Measurements from ENCODE around the gene TP53RK. TPM values are rescaled to one million over a fixed set of nuclear protein-coding genes. Genes with fewer than 3 reads are reported as not detected.

TP53RK gene
- total and polyA plus RNA-seq, 4 donors, result 4.7 to 12.8 (median 6.8) TPM

DNA sequence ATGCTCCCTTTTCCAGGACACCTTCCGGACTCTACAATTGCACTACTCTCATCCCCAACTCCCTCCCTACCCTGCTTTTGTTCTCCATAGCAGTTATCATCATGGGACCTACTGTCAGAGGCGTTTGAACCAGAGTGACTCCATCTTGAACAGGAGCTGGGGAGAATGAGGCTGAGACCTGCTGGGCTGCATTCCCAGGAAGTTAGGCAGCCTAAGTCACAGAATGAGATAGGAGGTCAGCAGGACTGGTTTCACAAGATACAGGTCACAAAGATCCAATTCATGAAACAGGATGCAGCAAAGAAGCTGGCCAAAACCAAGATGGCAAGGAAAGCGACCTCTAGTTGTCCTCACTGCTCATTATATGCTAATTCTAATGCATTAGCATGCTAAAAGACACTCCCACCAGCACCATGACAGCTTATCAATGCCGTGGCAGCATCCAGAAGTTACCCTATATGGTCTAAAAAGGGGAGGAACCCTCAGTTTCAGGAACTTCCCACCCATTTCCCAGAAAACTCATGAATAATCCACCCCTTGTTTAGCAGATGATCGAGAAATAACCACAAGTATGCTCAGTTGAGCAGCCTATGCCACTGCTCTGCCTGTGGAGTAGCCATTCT lies 53.6 kb downstream of the TP53RK start:
- 85% methylated on average over 5 of the region's 5 CpGs for whole genome bisulfite sequencing
- H3K27me3 ChIP-seq (ENCODE audit: control insufficient read depth in 4 of 4, insufficient read depth in 4 of 4, low read length in 3 of 4), result no peaks in the 10 kb centered on the region

DNA sequence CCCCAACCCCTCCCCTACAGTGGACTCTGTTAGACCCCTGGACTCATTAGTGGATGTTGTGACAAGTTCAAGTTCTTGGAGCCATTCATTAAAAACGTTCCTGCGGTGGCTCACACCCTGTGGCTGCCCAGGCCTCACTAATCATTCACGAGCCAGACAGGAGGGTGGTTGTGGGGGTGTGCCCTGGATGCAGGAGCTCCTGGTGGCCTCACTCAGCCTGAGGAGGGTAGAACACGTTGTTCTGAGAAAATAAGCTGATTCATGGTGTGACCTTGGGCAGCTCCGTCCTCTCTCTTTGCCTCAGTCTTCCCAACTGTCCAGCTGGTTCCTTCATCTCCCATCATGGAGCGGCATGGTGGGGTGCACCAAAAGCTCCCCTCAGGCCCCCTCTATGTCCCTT lies 54.7 kb downstream of the TP53RK start:
- Histone ChIP-seq H3K4me3 (ENCODE audit: low read depth in 1 of 3, low read length in 3 of 3) (no peak overlapping the region), H3K36me3 (ENCODE audit: control insufficient read depth in 4 of 4, insufficient read depth in 3 of 4, low read depth in 1 of 4, low read length in 3 of 4) (no peaks in the 10 kb centered on the region), H3K27me3 (ENCODE audit: control insufficient read depth in 4 of 4, insufficient read depth in 4 of 4, low read length in 3 of 4) (no peaks in the 10 kb centered on the region), H3K9me3 (ENCODE audit: control insufficient read depth in 4 of 4, low read length in 3 of 4) (peaks cover 0 to 4% (median under 1%) of the 10 kb centered on the region in 4 donors), H3K9ac (ENCODE audit: low read depth in 1 of 2, low read length in 2 of 2) (no peak overlapping the region), H3K4me1 (ENCODE audit: control insufficient read depth in 4 of 4, insufficient read depth in 4 of 4, low read length in 3 of 4) (peaks cover 0 to 10% (median 3%) of the 10 kb centered on the region in 4 donors), H3K27ac (ENCODE audit: low read depth in 1 of 2, low read length in 2 of 2) (no peak overlapping the region)
- no peak for DNase-seq (ENCODE audit: low spot score)
- TF ChIP-seq, protein P1, sequence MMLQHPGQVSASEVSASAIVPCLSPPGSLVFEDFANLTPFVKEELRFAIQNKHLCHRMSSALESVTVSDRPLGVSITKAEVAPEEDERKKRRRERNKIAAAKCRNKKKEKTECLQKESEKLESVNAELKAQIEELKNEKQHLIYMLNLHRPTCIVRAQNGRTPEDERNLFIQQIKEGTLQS (IDR thresholded peaks at IDR 0.05), result no peak
- no peak for TF ChIP-seq RAD21 (IDR thresholded peaks at IDR 0.05)
- TF ChIP-seq, protein P2, sequence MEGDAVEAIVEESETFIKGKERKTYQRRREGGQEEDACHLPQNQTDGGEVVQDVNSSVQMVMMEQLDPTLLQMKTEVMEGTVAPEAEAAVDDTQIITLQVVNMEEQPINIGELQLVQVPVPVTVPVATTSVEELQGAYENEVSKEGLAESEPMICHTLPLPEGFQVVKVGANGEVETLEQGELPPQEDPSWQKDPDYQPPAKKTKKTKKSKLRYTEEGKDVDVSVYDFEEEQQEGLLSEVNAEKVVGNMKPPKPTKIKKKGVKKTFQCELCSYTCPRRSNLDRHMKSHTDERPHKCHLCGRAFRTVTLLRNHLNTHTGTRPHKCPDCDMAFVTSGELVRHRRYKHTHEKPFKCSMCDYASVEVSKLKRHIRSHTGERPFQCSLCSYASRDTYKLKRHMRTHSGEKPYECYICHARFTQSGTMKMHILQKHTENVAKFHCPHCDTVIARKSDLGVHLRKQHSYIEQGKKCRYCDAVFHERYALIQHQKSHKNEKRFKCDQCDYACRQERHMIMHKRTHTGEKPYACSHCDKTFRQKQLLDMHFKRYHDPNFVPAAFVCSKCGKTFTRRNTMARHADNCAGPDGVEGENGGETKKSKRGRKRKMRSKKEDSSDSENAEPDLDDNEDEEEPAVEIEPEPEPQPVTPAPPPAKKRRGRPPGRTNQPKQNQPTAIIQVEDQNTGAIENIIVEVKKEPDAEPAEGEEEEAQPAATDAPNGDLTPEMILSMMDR (IDR thresholded peaks at IDR 0.05; ENCODE audit: low read depth, low read length, missing input control), result no peak
- TF ChIP-seq GABPA (IDR thresholded peaks at IDR 0.05 in 1 of 2, conservative IDR thresholded peaks at IDR 0.05 in 1 of 2), result no peak
- no peak for TF ChIP-seq SP1 (IDR thresholded peaks at IDR 0.05)
- TF ChIP-seq FOXA1 (IDR thresholded peaks at IDR 0.05), result no peak
- no peak for TF ChIP-seq RXRA (IDR thresholded peaks at IDR 0.05)
- TF ChIP-seq, protein P3, sequence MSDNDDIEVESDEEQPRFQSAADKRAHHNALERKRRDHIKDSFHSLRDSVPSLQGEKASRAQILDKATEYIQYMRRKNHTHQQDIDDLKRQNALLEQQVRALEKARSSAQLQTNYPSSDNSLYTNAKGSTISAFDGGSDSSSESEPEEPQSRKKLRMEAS (IDR thresholded peaks at IDR 0.05), result no peak
- TF ChIP-seq, protein P4, sequence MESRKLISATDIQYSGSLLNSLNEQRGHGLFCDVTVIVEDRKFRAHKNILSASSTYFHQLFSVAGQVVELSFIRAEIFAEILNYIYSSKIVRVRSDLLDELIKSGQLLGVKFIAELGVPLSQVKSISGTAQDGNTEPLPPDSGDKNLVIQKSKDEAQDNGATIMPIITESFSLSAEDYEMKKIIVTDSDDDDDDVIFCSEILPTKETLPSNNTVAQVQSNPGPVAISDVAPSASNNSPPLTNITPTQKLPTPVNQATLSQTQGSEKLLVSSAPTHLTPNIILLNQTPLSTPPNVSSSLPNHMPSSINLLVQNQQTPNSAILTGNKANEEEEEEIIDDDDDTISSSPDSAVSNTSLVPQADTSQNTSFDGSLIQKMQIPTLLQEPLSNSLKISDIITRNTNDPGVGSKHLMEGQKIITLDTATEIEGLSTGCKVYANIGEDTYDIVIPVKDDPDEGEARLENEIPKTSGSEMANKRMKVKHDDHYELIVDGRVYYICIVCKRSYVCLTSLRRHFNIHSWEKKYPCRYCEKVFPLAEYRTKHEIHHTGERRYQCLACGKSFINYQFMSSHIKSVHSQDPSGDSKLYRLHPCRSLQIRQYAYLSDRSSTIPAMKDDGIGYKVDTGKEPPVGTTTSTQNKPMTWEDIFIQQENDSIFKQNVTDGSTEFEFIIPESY (IDR thresholded peaks at IDR 0.05), result no peak
- TF ChIP-seq HNF4A (conservative IDR thresholded peaks at IDR 0.05), result no peak
- no peak for TF ChIP-seq NR2F2 (IDR thresholded peaks at IDR 0.05)
- TF ChIP-seq, protein P5, sequence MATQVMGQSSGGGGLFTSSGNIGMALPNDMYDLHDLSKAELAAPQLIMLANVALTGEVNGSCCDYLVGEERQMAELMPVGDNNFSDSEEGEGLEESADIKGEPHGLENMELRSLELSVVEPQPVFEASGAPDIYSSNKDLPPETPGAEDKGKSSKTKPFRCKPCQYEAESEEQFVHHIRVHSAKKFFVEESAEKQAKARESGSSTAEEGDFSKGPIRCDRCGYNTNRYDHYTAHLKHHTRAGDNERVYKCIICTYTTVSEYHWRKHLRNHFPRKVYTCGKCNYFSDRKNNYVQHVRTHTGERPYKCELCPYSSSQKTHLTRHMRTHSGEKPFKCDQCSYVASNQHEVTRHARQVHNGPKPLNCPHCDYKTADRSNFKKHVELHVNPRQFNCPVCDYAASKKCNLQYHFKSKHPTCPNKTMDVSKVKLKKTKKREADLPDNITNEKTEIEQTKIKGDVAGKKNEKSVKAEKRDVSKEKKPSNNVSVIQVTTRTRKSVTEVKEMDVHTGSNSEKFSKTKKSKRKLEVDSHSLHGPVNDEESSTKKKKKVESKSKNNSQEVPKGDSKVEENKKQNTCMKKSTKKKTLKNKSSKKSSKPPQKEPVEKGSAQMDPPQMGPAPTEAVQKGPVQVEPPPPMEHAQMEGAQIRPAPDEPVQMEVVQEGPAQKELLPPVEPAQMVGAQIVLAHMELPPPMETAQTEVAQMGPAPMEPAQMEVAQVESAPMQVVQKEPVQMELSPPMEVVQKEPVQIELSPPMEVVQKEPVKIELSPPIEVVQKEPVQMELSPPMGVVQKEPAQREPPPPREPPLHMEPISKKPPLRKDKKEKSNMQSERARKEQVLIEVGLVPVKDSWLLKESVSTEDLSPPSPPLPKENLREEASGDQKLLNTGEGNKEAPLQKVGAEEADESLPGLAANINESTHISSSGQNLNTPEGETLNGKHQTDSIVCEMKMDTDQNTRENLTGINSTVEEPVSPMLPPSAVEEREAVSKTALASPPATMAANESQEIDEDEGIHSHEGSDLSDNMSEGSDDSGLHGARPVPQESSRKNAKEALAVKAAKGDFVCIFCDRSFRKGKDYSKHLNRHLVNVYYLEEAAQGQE (IDR thresholded peaks at IDR 0.05), result no peak
- no peak for TF ChIP-seq FOXA2 (IDR thresholded peaks at IDR 0.05)
- TF ChIP-seq JUND (IDR thresholded peaks at IDR 0.05), result no peak
- no peak for TF ChIP-seq EGR1 (IDR thresholded peaks at IDR 0.05; ENCODE audit: low read depth in 2 of 2)
- TF ChIP-seq HNF4G (IDR thresholded peaks at IDR 0.05), result no peak
- 84% methylated on average over 6 of the region's 6 CpGs for WGBS

More for the DNA sequence above, 53.6 kb downstream of the TP53RK start:
- Histone ChIP-seq H3K9ac (ENCODE audit: low read depth in 1 of 2, low read length in 2 of 2) (no peak overlapping the region), H3K27ac (ENCODE audit: low read depth in 1 of 2, low read length in 2 of 2) (no peak overlapping the region), H3K36me3 (ENCODE audit: control insufficient read depth in 4 of 4, insufficient read depth in 3 of 4, low read depth in 1 of 4, low read length in 3 of 4) (no peaks in the 10 kb centered on the region), H3K4me3 (ENCODE audit: low read depth in 1 of 3, low read length in 3 of 3) (no peak overlapping the region), H3K9me3 (ENCODE audit: control insufficient read depth in 4 of 4, low read length in 3 of 4) (no peaks in the 10 kb centered on the region), H3K4me1 (ENCODE audit: control insufficient read depth in 4 of 4, insufficient read depth in 4 of 4, low read length in 3 of 4) (peaks cover 4 to 15% (median 6%) of the 10 kb centered on the region in 4 donors)
- TF ChIP-seq RAD21 (IDR thresholded peaks at IDR 0.05), result no peak
- TF ChIP-seq, protein P2 (IDR thresholded peaks at IDR 0.05; ENCODE audit: low read depth, low read length, missing input control), result no peak
- no peak for TF ChIP-seq FOXA2 (IDR thresholded peaks at IDR 0.05)
- no peak for TF ChIP-seq NR2F2 (IDR thresholded peaks at IDR 0.05)
- TF ChIP-seq HNF4A (conservative IDR thresholded peaks at IDR 0.05), result no peak
- no peak for DNase-seq (ENCODE audit: low spot score)
